ENCODE measurements around the gene OGN.

The OGN gene

DNA sequence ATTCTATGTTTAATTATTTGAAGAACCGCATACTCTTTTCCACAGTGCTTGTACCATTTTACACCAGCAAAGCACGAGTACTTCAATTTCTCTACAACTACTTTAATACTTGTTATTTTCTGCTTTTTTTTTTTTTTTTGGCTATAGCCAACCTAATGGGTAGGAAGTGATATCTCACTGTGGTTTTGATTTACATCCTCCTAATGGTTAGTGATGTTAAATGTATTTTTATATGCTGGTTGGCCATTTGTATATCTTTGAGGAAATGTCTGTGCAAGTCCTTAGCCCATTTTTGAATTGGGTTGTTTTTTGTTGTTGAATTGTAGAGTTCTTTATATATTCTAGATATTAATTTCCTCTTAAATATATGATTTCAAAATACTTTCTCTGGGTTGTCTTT is 22.6 kb downstream of the OGN start:
- Histone ChIP-seq H3K9me3 (ENCODE audit: control insufficient read depth in 2 of 2, low read length in 2 of 2) (no peaks in the 10 kb centered on the region), H3K27ac (ENCODE audit: low read length) (no peak overlapping the region), H3K4me3 (ENCODE audit: low read length in 2 of 2) (no peak overlapping the region), H3K36me3 (ENCODE audit: control insufficient read depth in 2 of 2, insufficient read depth in 2 of 2, low read length in 2 of 2) (no peaks in the 10 kb centered on the region), H3K4me1 (ENCODE audit: control insufficient read depth, insufficient read depth, low read length) (no peaks in the 10 kb centered on the region), H3K9ac (ENCODE audit: low read length in 2 of 2) (no peak overlapping the region), H3K27me3 (ENCODE audit: control insufficient read depth in 1 of 2, insufficient read depth in 2 of 2, low read length in 2 of 2) (no peaks in the 10 kb centered on the region)

- Histone ChIP-seq H3K9ac (ENCODE audit: low read length in 2 of 2) (no peak overlapping the region), H3K27ac (ENCODE audit: low read length) (no peak overlapping the region), H3K4me1 (ENCODE audit: control insufficient read depth, insufficient read depth, low read length) (no peaks in the 10 kb centered on the region), H3K9me3 (ENCODE audit: control insufficient read depth in 2 of 2, low read length in 2 of 2) (no peaks in the 10 kb centered on the region), H3K27me3 (ENCODE audit: control insufficient read depth in 1 of 2, insufficient read depth in 2 of 2, low read length in 2 of 2) (no peaks in the 10 kb centered on the region), H3K4me3 (ENCODE audit: low read length in 2 of 2) (no peak overlapping the region), H3K36me3 (ENCODE audit: control insufficient read depth in 2 of 2, insufficient read depth in 2 of 2, low read length in 2 of 2) (no peaks in the 10 kb centered on the region)
Observed at GRCh38 chr9:92380603-92381002, 23.8 kb downstream of the OGN start.

GRCh38 chr9:92378865-92379560 is 25.4 kb downstream of the OGN start:
- H3K4me1 ChIP-seq (ENCODE audit: control insufficient read depth, insufficient read depth, low read length): no peaks in the 10 kb centered on the region
- no peak overlapping the region for H3K9ac ChIP-seq (ENCODE audit: low read length in 2 of 2)
- H3K27ac ChIP-seq (ENCODE audit: low read length): no peak overlapping the region
- H3K36me3 ChIP-seq (ENCODE audit: control insufficient read depth in 2 of 2, insufficient read depth in 2 of 2, low read length in 2 of 2): no peaks in the 10 kb centered on the region
- no peaks in the 10 kb centered on the region for H3K27me3 ChIP-seq (ENCODE audit: control insufficient read depth in 1 of 2, insufficient read depth in 2 of 2, low read length in 2 of 2)
- H3K9me3 ChIP-seq (ENCODE audit: control insufficient read depth in 2 of 2, low read length in 2 of 2): no peaks in the 10 kb centered on the region
- no peak overlapping the region for H3K4me3 ChIP-seq (ENCODE audit: low read length in 2 of 2)

- no peaks in the 10 kb centered on the region for H3K9me3 ChIP-seq (ENCODE audit: control insufficient read depth in 2 of 2, low read length in 2 of 2)
- no peak overlapping the region for H3K4me3 ChIP-seq (ENCODE audit: low read length in 2 of 2)
- H3K4me1 ChIP-seq (ENCODE audit: control insufficient read depth, insufficient read depth, low read length): no peaks in the 10 kb centered on the region
- no peak overlapping the region for H3K9ac ChIP-seq (ENCODE audit: low read length in 2 of 2)
- H3K27me3 ChIP-seq (ENCODE audit: control insufficient read depth in 1 of 2, insufficient read depth in 2 of 2, low read length in 2 of 2): no peaks in the 10 kb centered on the region
- H3K36me3 ChIP-seq (ENCODE audit: control insufficient read depth in 2 of 2, insufficient read depth in 2 of 2, low read length in 2 of 2): no peaks in the 10 kb centered on the region
- H3K27ac ChIP-seq (ENCODE audit: low read length): no peak overlapping the region
Observed at GRCh38 chr9:92377876-92378275, 26.5 kb downstream of the OGN start.

GRCh38 chr9:92373167-92373566 is 31.2 kb downstream of the OGN start:
- Histone ChIP-seq H3K4me3 (ENCODE audit: low read length in 2 of 2) (no peak overlapping the region), H3K4me1 (ENCODE audit: control insufficient read depth, insufficient read depth, low read length) (no peaks in the 10 kb centered on the region), H3K27ac (ENCODE audit: low read length) (no peak overlapping the region), H3K36me3 (ENCODE audit: control insufficient read depth in 2 of 2, insufficient read depth in 2 of 2, low read length in 2 of 2) (no peaks in the 10 kb centered on the region), H3K9ac (ENCODE audit: low read length in 2 of 2) (no peak overlapping the region), H3K9me3 (ENCODE audit: control insufficient read depth in 2 of 2, low read length in 2 of 2) (no peaks in the 10 kb centered on the region), H3K27me3 (ENCODE audit: control insufficient read depth in 1 of 2, insufficient read depth in 2 of 2, low read length in 2 of 2) (no peaks in the 10 kb centered on the region)

DNA sequence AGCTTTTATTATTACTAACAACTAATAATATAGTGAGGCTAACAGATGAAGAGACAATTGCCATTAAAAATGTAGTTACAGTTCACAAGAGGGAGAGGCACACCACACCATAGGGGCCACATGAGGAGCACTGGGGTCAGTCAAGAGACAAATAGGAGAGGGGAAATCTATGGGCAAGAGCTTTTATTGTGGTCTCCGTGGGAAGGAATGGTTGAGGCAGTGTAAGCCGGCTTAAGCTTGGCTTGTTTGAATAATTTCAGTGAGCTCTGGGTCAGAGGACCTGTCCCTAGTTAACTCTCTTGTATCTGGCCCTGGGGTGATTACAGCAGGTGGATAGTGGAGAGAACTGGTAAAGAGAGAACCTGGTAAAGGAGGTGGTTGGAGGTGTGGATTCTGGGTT is 35.3 kb downstream of the OGN start:
- Histone ChIP-seq H3K9me3 (ENCODE audit: control insufficient read depth in 2 of 2, low read length in 2 of 2) (no peaks in the 10 kb centered on the region), H3K36me3 (ENCODE audit: control insufficient read depth in 2 of 2, insufficient read depth in 2 of 2, low read length in 2 of 2) (no peaks in the 10 kb centered on the region), H3K27ac (ENCODE audit: low read length) (no peak overlapping the region), H3K9ac (ENCODE audit: low read length in 2 of 2) (no peak overlapping the region), H3K4me3 (ENCODE audit: low read length in 2 of 2) (no peak overlapping the region), H3K4me1 (ENCODE audit: control insufficient read depth, insufficient read depth, low read length) (no peaks in the 10 kb centered on the region), H3K27me3 (ENCODE audit: control insufficient read depth in 1 of 2, insufficient read depth in 2 of 2, low read length in 2 of 2) (no peaks in the 10 kb centered on the region)

DNA sequence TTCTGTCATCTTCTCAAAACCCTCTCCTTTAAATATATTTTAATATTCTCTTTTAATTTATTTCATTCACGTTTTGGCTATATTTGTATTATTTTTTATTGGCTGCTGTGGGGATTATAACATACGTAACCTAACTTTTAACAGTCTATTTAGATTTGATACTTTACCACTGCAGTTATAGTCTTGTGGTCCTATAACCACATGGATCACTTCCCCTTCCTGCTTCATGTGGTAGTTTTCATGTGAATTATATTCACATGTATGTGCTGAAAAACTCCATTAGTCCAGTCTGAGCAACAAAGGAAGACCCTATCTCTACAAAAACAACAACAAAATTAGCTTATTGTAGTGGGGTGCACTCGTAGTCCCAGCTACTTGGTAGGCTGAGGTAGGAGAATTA is 44.3 kb downstream of the OGN start:
- H3K4me1 ChIP-seq (ENCODE audit: control insufficient read depth, insufficient read depth, low read length): peaks cover 4% of the 10 kb centered on the region
- no peaks in the 10 kb centered on the region for H3K9me3 ChIP-seq (ENCODE audit: control insufficient read depth in 2 of 2, low read length in 2 of 2)

DNA sequence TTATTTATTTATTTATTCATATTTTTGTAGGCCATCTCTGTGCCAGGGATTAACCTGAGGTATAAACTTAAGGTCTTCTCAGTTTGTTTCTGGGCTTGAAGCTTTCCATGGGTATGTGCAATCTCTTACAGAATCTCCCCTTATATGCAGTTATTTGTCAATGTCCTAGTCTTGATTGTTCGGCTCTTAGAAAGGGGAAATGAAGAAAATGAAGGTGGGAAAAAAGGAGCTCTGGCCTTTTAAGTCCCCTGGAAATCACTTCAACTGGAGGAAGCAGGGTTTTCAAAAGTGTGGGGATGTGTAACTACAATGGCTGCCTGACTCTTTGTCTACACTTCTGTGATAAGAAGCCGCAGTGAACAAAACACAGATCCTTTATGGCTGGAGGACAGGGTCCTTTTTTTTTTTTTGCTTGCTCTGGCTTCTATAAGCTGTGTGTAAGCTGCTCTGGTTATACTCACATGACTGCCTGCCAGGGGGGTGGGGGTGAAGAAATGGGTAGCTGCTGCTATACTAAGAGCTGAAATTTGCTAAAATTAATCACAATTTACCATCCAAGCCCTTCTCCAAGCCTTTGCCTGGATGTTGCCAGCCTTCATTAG is 44.9 kb downstream of the OGN start:
- Histone ChIP-seq H3K4me1 (ENCODE audit: control insufficient read depth, insufficient read depth, low read length) (peaks cover 4% of the 10 kb centered on the region), H3K9me3 (ENCODE audit: control insufficient read depth in 2 of 2, low read length in 2 of 2) (no peaks in the 10 kb centered on the region), H3K27ac (ENCODE audit: low read length) (peak overlapping the region; percentile 63), H3K27me3 (ENCODE audit: control insufficient read depth in 1 of 2, insufficient read depth in 2 of 2, low read length in 2 of 2) (no peaks in the 10 kb centered on the region), H3K36me3 (ENCODE audit: control insufficient read depth in 2 of 2, insufficient read depth in 2 of 2, low read length in 2 of 2) (no peaks in the 10 kb centered on the region), H3K9ac (ENCODE audit: low read length in 2 of 2) (peak overlapping the region; percentile 13 to 48), H3K4me3 (ENCODE audit: low read length in 2 of 2) (no peak overlapping the region)

More for the DNA sequence above, 44.3 kb downstream of the OGN start:
- no peaks in the 10 kb centered on the region for H3K27me3 ChIP-seq (ENCODE audit: control insufficient read depth in 1 of 2, insufficient read depth in 2 of 2, low read length in 2 of 2)
- H3K9ac ChIP-seq (ENCODE audit: low read length in 2 of 2): peak overlapping the region in 1 of 2 donors; percentile 13
- no peaks in the 10 kb centered on the region for H3K36me3 ChIP-seq (ENCODE audit: control insufficient read depth in 2 of 2, insufficient read depth in 2 of 2, low read length in 2 of 2)
- no peak overlapping the region for H3K27ac ChIP-seq (ENCODE audit: low read length)
- no peak overlapping the region for H3K4me3 ChIP-seq (ENCODE audit: low read length in 2 of 2)

DNA sequence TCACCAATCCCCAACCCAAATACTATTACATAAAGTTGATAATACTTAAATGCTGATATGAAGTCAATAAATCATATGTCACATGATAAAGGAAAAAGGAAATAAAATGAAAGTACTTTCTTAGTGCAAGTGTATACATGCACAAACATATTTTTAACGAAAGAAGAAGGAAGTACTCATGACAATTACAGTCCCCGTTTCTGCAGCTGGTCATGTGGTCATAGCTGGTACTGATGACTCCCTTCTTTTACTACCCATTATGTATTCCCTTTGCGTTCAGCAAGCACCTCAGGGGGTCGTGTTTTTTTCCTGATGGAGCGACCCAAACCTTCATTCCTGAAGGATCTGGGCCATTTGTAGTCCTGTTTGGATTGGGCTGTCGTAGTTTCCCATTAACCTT is 51.3 kb downstream of the OGN start:
- Histone ChIP-seq H3K9ac (ENCODE audit: low read length in 2 of 2) (no peak overlapping the region), H3K4me1 (ENCODE audit: control insufficient read depth, insufficient read depth, low read length) (peaks cover 5% of the 10 kb centered on the region), H3K27me3 (ENCODE audit: control insufficient read depth in 1 of 2, insufficient read depth in 2 of 2, low read length in 2 of 2) (no peaks in the 10 kb centered on the region), H3K36me3 (ENCODE audit: control insufficient read depth in 2 of 2, insufficient read depth in 2 of 2, low read length in 2 of 2) (no peaks in the 10 kb centered on the region), H3K27ac (ENCODE audit: low read length) (no peak overlapping the region), H3K4me3 (ENCODE audit: low read length in 2 of 2) (no peak overlapping the region), H3K9me3 (ENCODE audit: control insufficient read depth in 2 of 2, low read length in 2 of 2) (no peaks in the 10 kb centered on the region)

DNA sequence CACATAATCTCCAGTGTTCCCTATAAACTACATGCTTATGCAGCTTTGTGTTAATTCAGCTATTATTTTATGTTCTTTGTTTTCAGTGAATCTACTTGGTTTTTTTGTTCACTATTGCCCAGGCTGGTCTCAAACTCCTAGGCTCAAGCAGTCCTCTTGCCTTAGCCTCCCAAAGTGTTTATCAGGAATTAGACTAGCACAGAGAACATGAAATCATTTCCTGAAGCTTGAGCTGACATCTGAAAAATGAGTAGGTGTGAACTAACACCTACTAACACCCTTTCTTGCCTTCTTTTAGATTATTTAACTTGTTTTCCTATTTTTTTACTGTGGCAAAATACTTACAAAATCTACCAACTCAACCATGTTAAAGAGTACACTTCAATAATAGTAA is 53.6 kb downstream of the OGN start:
- no peaks in the 10 kb centered on the region for H3K27me3 ChIP-seq (ENCODE audit: control insufficient read depth in 1 of 2, insufficient read depth in 2 of 2, low read length in 2 of 2)
- peaks cover 5% of the 10 kb centered on the region for H3K4me1 ChIP-seq (ENCODE audit: control insufficient read depth, insufficient read depth, low read length)
- H3K4me3 ChIP-seq (ENCODE audit: low read length in 2 of 2): no peak overlapping the region
- peak overlapping the region; percentile 53 for H3K27ac ChIP-seq (ENCODE audit: low read length)
- no peaks in the 10 kb centered on the region for H3K9me3 ChIP-seq (ENCODE audit: control insufficient read depth in 2 of 2, low read length in 2 of 2)
- no peaks in the 10 kb centered on the region for H3K36me3 ChIP-seq (ENCODE audit: control insufficient read depth in 2 of 2, insufficient read depth in 2 of 2, low read length in 2 of 2)
- H3K9ac ChIP-seq (ENCODE audit: low read length in 2 of 2): no peak overlapping the region

Data from stomach smooth muscle (tissue), 2 donors.